Coronary artery (tissue), 2 donors: ENCODE measurements around the gene CCDC68.
A peak's percentile ranks its signal among the peaks of the same experiment; 100 is the strongest.

Experiments
- DNase-seq: peaks from one replicate; pipeline ENCODE4 v3.0.0-alpha.2; 2017; ENCODE audit warnings: low spot score
- H3K27ac ChIP-seq, 2 donors: fragments of 200-600 bp; sonication (generic); one replicate each; pipeline ENCODE4 v1.5.1; 2016 to 2019
- H3K4me3 ChIP-seq: fragments of 200-600 bp; sonication (generic); 2 replicates; pipeline ENCODE4 v1.5.1; 2016; ENCODE audit warnings: mild to moderate bottlenecking, moderate library complexity
- TF ChIP-seq, protein P1 (sequence below): fragments of 200-600 bp; sonication (generic); IDR thresholded peaks from one replicate; pipeline ENCODE4 v1.5.1; 2019; ENCODE audit warnings: antibody characterized with exemption

CCDC68 gene, protein sequence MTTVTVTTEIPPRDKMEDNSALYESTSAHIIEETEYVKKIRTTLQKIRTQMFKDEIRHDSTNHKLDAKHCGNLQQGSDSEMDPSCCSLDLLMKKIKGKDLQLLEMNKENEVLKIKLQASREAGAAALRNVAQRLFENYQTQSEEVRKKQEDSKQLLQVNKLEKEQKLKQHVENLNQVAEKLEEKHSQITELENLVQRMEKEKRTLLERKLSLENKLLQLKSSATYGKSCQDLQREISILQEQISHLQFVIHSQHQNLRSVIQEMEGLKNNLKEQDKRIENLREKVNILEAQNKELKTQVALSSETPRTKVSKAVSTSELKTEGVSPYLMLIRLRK

GRCh38 chr18:54958704-54959625, at the start of gene CCDC68:
Gene CCDC68 (minus strand): TSS chr18:54959461. CDS start chr18:54942791, 16,670 bp downstream.
- TF ChIP-seq, protein P1, sequence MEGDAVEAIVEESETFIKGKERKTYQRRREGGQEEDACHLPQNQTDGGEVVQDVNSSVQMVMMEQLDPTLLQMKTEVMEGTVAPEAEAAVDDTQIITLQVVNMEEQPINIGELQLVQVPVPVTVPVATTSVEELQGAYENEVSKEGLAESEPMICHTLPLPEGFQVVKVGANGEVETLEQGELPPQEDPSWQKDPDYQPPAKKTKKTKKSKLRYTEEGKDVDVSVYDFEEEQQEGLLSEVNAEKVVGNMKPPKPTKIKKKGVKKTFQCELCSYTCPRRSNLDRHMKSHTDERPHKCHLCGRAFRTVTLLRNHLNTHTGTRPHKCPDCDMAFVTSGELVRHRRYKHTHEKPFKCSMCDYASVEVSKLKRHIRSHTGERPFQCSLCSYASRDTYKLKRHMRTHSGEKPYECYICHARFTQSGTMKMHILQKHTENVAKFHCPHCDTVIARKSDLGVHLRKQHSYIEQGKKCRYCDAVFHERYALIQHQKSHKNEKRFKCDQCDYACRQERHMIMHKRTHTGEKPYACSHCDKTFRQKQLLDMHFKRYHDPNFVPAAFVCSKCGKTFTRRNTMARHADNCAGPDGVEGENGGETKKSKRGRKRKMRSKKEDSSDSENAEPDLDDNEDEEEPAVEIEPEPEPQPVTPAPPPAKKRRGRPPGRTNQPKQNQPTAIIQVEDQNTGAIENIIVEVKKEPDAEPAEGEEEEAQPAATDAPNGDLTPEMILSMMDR: no peak
- peak within 1 kb of the TSS; percentile 75 for H3K4me3 ChIP-seq
- peak within 1 kb of the TSS in 1 of 2 donors; percentile 75 for H3K27ac ChIP-seq
- DNase-seq: no peak

DNA sequence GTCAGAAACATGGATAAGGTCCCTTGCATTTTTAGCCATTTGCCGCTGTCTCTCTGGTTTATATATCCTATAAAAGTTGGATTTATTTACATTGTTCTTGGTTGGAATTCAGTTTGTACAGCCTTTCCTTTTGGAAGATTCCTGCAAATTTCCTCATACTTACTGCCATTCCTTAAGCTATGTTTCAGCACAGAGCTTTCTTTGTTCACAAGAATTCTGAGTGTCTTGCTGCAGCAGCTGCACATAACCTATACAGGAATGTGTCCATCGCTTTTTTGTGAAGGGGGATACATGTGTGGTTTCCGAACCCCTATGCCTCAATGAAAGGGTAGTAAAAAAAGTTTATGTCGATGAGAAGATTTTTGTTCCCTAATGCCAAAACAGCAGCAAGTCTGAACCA, 48.3 kb upstream of the CCDC68 start:
- Histone ChIP-seq H3K4me3 (no peak overlapping the region), H3K27ac (no peak overlapping the region)
- no peak for DNase-seq
- TF ChIP-seq, protein P1: no peak

DNA sequence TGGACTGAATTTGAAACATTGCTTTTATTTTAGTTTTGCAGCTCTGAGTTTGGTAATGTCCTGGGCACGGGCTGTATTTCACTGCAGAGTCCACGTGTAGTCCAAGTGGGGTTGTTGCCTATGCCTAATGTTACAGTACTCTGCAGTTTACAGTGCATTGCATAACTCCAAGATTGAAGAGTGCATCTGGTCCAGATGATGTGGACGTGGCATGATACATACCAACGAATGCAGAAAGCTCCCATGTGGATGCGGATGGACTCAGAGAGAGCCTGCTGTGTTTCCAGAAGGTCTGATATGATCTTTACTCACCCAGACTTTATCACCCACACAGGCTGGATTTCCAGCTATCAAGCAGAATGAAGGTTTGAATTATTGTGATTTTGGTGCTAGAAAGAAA, 44.4 kb upstream of the CCDC68 start:
- TF ChIP-seq, protein P1: no peak
- no peak overlapping the region for H3K27ac ChIP-seq
- no peak for DNase-seq
- H3K4me3 ChIP-seq: no peak overlapping the region

DNA sequence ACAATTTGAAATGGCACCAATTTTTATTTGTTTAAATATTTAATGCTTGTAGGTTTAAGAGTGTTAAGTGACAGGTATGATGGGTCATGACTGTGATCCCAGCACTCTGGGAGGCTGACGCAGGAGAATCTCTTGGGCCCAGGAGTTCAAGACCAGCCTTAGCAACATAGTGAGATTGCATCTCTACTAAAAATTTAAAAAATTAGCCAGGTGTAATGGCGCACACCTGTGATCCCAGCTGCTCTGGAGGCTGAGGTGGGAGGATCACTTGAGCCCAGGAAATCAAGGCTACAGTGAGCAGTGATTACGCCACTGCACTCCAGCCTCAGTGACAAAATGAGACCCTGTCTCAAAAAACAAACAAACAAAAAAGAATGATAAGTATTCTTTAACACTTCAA, 43.0 kb upstream of the CCDC68 start:
- TF ChIP-seq, protein P1: no peak

GRCh38 chr18:55001394-55002024, 42.2 kb upstream of the CCDC68 start:
- Histone ChIP-seq H3K4me3 (no peak overlapping the region), H3K27ac (no peak overlapping the region)
- no peak for DNase-seq
- TF ChIP-seq, protein P1: no peak

More for the DNA sequence above, 43.0 kb upstream of the CCDC68 start:
- Histone ChIP-seq H3K4me3 (no peak overlapping the region), H3K27ac (no peak overlapping the region)
- no peak for DNase-seq

- H3K27ac ChIP-seq: no peak overlapping the region
- TF ChIP-seq, protein P1: no peak
- DNase-seq: no peak
- no peak overlapping the region for H3K4me3 ChIP-seq
Measured at GRCh38 chr18:55000529-55000928, 41.3 kb upstream of the CCDC68 start.
